ENCODE data around the gene SKAP1. TPM values are rescaled to one million over a fixed set of nuclear protein-coding genes. Genes with fewer than 3 reads are reported as not detected.

The SKAP1 gene
- total and polyA plus RNA-seq, 2 of the 13 experiments (the other 11 are each of a cell fraction or from before 2014, with no cell fraction given), result 0.21 TPM; not detected in 1

DNA sequence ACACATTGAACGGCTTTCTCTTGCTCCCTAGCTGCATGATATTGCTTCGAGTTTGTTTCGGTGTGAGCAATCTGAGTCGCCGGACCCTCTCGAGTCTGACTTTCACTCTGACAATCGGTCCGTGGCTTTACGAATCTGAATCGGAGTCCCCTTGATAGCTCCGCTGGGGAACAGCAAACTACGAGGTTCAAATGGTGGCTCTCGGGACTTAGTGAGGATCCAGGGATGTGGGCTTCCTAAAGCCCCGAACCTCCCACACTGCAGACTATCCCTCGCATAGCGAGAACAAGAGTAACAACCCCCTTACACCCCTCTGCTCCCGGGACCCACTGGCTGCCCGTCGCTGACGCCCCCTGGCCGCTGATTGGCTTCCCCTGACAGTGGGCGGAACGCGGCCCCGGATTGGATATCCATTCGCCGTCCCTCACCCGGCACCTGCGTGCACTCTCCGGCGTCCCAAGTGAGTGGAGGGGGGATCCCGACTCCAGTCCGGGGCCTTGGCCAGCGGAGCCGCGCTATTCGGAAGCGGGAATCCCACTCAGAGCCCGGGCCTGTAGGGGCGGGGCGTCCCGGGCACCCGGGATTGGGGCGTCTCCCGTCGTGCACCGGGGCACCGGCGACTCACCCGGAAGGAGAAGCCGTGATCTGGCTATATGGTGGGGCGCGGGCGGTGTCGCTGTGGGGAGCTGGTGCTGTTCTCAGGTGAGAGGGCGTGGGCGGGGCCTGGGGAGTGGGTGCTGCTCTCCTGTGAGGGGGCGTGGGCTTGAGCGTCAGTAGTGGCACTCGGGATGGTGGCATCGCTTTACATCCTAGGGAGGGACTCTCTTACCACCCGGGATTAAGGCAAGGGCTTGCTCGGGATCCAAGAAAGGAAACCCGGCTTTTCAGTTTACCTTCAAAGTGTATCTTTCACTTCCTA is 322.6 kb downstream of the SKAP1 start, which contains the start of gene SNX11 (continued):
- TF ChIP-seq RXRA (CRISPR knock-in tag; IDR thresholded peaks at IDR 0.05) (peak; percentile 76; the same call in 1 of the 2 replicates), ZBTB7B (CRISPR knock-in tag; IDR thresholded peaks at IDR 0.05) (peak; percentile 76; the same call in 1 of the 2 replicates), ZNF451 (CRISPR knock-in tag; IDR thresholded peaks at IDR 0.05) (no peak), SATB2 (CRISPR knock-in tag; IDR thresholded peaks at IDR 0.05) (0 out of 2 replicates have a peak, but pooled peaks have one; percentile 39), GLI4 (CRISPR knock-in tag; IDR thresholded peaks at IDR 0.05; ENCODE audit: borderline replicate concordance) (no peak), ZC3H4 (CRISPR knock-in tag; IDR thresholded peaks at IDR 0.05; ENCODE audit: borderline replicate concordance) (no peak), AKAP8 (CRISPR knock-in tag; IDR thresholded peaks at IDR 0.05) (no peak), ZFAT (CRISPR knock-in tag; conservative IDR thresholded peaks at IDR 0.05) (0 out of 2 replicates have a peak, but pooled peaks have one; percentile 64), ZNF20 (CRISPR knock-in tag; IDR thresholded peaks at IDR 0.05) (0 out of 2 replicates have a peak, but pooled peaks have one; percentile 73), KDM4B (CRISPR knock-in tag; IDR thresholded peaks at IDR 0.05) (peak; percentile 15; the same call in 1 of the 2 replicates), TCF7L2 (IDR thresholded peaks at IDR 0.05; ENCODE audit: low read depth, low read length) (no peak), ZNF629 (CRISPR knock-in tag; conservative IDR thresholded peaks at IDR 0.05) (no peak), ZNF383 (CRISPR knock-in tag; IDR thresholded peaks at IDR 0.05; ENCODE audit: borderline replicate concordance) (no peak; the same call in 1 of the 2 replicates), ZNF510 (CRISPR knock-in tag; IDR thresholded peaks at IDR 0.05; ENCODE audit: low read depth) (peak; percentile 19; the same call in 1 of the 2 replicates), TEAD3 (CRISPR knock-in tag; optimal IDR thresholded peaks at IDR 0.05; ENCODE audit: borderline replicate concordance) (peak; percentile 57), ZNF224 (CRISPR knock-in tag; IDR thresholded peaks at IDR 0.05) (no peak; the same call in none of the 2 replicates)
- TF ChIP-seq, protein P1, sequence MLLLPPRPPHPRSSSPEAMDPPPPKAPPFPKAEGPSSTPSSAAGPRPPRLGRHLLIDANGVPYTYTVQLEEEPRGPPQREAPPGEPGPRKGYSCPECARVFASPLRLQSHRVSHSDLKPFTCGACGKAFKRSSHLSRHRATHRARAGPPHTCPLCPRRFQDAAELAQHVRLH (CRISPR knock-in tag; IDR thresholded peaks at IDR 0.05; ENCODE audit: borderline replicate concordance, low read depth), result peak; percentile 15; the same call in 1 of the 2 replicates
- TF ChIP-seq, protein P2, sequence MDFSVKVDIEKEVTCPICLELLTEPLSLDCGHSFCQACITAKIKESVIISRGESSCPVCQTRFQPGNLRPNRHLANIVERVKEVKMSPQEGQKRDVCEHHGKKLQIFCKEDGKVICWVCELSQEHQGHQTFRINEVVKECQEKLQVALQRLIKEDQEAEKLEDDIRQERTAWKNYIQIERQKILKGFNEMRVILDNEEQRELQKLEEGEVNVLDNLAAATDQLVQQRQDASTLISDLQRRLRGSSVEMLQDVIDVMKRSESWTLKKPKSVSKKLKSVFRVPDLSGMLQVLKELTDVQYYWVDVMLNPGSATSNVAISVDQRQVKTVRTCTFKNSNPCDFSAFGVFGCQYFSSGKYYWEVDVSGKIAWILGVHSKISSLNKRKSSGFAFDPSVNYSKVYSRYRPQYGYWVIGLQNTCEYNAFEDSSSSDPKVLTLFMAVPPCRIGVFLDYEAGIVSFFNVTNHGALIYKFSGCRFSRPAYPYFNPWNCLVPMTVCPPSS (IDR thresholded peaks at IDR 0.05), result no peak
- TF ChIP-seq, protein P3, sequence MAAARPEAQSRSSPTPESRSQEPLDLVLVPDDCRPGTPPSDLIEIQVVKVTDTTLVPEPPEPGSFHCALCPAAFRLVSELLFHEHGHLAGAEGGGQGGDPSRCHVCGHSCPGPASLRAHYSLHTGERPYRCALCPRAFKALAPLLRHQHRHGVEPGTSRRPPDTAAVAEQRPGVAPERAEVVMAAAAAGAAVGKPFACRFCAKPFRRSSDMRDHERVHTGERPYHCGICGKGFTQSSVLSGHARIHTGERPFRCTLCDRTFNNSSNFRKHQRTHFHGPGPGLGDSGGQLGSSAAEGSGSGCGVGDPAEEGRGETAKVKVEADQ (CRISPR knock-in tag; IDR thresholded peaks at IDR 0.05; ENCODE audit: borderline replicate concordance), result no peak; the same call in 1 of the 2 replicates
- TF ChIP-seq, protein P4, sequence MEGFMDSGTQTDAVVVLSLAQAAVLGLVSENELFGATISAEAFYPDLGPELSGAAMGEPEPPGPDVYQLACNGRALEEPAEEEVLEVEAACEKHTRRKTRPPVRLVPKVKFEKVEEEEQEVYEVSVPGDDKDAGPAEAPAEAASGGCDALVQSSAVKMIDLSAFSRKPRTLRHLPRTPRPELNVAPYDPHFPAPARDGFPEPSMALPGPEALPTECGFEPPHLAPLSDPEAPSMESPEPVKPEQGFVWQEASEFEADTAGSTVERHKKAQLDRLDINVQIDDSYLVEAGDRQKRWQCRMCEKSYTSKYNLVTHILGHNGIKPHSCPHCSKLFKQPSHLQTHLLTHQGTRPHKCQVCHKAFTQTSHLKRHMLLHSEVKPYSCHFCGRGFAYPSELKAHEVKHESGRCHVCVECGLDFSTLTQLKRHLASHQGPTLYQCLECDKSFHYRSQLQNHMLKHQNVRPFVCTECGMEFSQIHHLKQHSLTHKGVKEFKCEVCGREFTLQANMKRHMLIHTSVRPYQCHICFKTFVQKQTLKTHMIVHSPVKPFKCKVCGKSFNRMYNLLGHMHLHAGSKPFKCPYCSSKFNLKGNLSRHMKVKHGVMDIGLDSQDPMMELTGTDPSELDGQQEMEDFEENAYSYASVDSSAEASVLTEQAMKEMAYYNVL (CRISPR knock-in tag; IDR thresholded peaks at IDR 0.05; ENCODE audit: borderline replicate concordance), result peak; percentile 81; the same call in 1 of the 2 replicates
- TF ChIP-seq, protein P5, sequence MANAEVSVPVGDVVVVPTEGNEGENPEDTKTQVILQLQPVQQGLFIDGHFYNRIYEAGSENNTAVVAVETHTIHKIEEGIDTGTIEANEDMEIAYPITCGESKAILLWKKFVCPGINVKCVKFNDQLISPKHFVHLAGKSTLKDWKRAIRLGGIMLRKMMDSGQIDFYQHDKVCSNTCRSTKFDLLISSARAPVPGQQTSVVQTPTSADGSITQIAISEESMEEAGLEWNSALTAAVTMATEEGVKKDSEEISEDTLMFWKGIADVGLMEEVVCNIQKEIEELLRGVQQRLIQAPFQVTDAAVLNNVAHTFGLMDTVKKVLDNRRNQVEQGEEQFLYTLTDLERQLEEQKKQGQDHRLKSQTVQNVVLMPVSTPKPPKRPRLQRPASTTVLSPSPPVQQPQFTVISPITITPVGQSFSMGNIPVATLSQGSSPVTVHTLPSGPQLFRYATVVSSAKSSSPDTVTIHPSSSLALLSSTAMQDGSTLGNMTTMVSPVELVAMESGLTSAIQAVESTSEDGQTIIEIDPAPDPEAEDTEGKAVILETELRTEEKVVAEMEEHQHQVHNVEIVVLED (CRISPR knock-in tag; IDR thresholded peaks at IDR 0.05; ENCODE audit: borderline replicate concordance), result peak; percentile 86

Measured in HepG2 (cell line).